Transverse colon (tissue), 4 donors: Measurements from ENCODE around the gene FARSB. TPM values are rescaled to one million over a fixed set of nuclear protein-coding genes. Genes with fewer than 3 reads are reported as not detected.

Experiments
- DNase-seq: peaks from one replicate; pipeline ENCODE4 v3.0.0-alpha.2; 2019
- H3K27ac ChIP-seq, 4 donors: fragments of 200-600 bp; sonication (generic); 2 replicates each; pipeline ENCODE4 v1.5.1; 2016 to 2018; ENCODE audit warnings: inconsistent platforms in 4 of 4
- H3K27me3 ChIP-seq: fragments of 200-600 bp; sonication (generic); 2 replicates; pipeline ENCODE4 v1.5.1; 2017; ENCODE audit warnings: inconsistent platforms
- H3K36me3 ChIP-seq, 4 donors: fragments of 200-600 bp; sonication (generic); 2 replicates each; pipeline ENCODE4 v1.5.1; 2017 to 2019; ENCODE audit warnings: inconsistent platforms in 4 of 4
- H3K4me1 ChIP-seq, 4 donors: fragments of 200-600 bp; sonication (generic); 2 replicates each; pipeline ENCODE4 v1.5.1; 2017 to 2020; ENCODE audit warnings: inconsistent platforms in 4 of 4
- H3K4me3 ChIP-seq, 4 donors: fragments of 200-600 bp; sonication (generic); 1 replicate in 1 of 4; 2 replicates in 3 of 4; pipeline versions ENCODE4 v1.5.1 to v1.6.1; 2017 to 2019; ENCODE audit warnings: inconsistent platforms in 4 of 4
- H3K9me3 ChIP-seq, 2 donors: fragments of 200-600 bp; sonication (generic); 2 replicates each; pipeline ENCODE4 v1.5.1; 2017 to 2019; ENCODE audit warnings: inconsistent platforms in 2 of 2
- CTCF ChIP-seq, 5 experiments: fragments of 200-600 bp in 3 of 5; fragments of 450-650 bp in 2 of 5; sonication (generic) in 3 of 5; IDR thresholded peaks; 1 replicate in 2 of 5; 2 replicates in 3 of 5; pipeline ENCODE4 v1.5.1; 2016 to 2017; ENCODE audit warnings: antibody characterized with exemption in 5 of 5, inconsistent platforms in 3 of 5, mild to moderate bottlenecking in 2 of 5, moderate library complexity in 1 of 5
- EP300 ChIP-seq: sonication (generic); formaldehyde crosslinking; IDR thresholded peaks from one replicate; pipeline ENCODE4 v1.6.1; 2017; ENCODE audit warnings: antibody characterized with exemption, low read depth
- POLR2A ChIP-seq: fragments of 450-650 bp; IDR thresholded peaks from one replicate; pipeline ENCODE4 v1.6.1; 2016; ENCODE audit warnings: antibody characterized with exemption, mild to moderate bottlenecking, moderate library complexity
- POLR2AphosphoS5 ChIP-seq, 3 donors: sonication (generic); formaldehyde crosslinking; IDR thresholded peaks; one replicate each; pipeline ENCODE4 v1.6.1; 2016; ENCODE audit warnings: antibody characterized with exemption in 3 of 3
- WGBS, 2 donors: methylation state at CpG; one replicate each; pipeline ENCODE4 v1.1.5; 2018; ENCODE audit warnings: low coverage in 1 of 2; 5-methylcytosine and 5-hydroxymethylcytosine counted together
- in situ Hi-C, 4 donors: fragments of 200-750 bp; cut with MboI; loops; one replicate each; pipeline versions ENCODE4 v1.15.0 to v1.15.1; 2017; ENCODE audit warnings: low sequenced_read_pairs in 3 of 4, low pct_ligation_motif_present in 1 of 4, low pct_unique_long_range_greater_than_20kb in 1 of 4
- intact Hi-C: fragments of 100-400 bp; cut with DNase I; formaldehyde crosslinking; loops from one replicate; pipeline ENCODE4 v1.15.1; 2023; ENCODE audit warnings: low total_unique reads
- total RNA-seq, 4 donors: library from RNA; depleted of rRNA; stranded (reverse); fragments of >200 nt; gene quantifications; one replicate each; pipeline ENCODE4 v1.1.0, GENCODE V29; 2016

Gene FARSB
- total RNA-seq, 4 donors from 2014 or later, result 7.2 to 18.6 (median 9.5) TPM

GRCh38 chr2:222627764-222628163 is 28.1 kb downstream of the FARSB start:
- intact Hi-C loops, result no loop called here
- in situ Hi-C loops, result no loop called here
- no peak overlapping the region for H3K4me3 ChIP-seq
- H3K4me1 ChIP-seq, result no peaks in the 10 kb centered on the region
- TF ChIP-seq CTCF (IDR thresholded peaks at IDR 0.05) (no peak), EP300 (no peak), POLR2A (no peak), POLR2AphosphoS5 (IDR thresholded peaks at IDR 0.05) (no peak)
- no peak overlapping the region for H3K27ac ChIP-seq
- H3K36me3 ChIP-seq, result peaks cover 0 to 49% (median 23%) of the 10 kb centered on the region in 4 donors
- H3K27me3 ChIP-seq, result no peaks in the 10 kb centered on the region
- 79 to 95% methylated on average over 5 of the region's 5 CpGs for WGBS, 2 donors
- no peak for DNase-seq
- no peaks in the 10 kb centered on the region for H3K9me3 ChIP-seq

- Histone ChIP-seq H3K9me3 (no peaks in the 10 kb centered on the region), H3K27me3 (no peaks in the 10 kb centered on the region), H3K4me1 (no peaks in the 10 kb centered on the region), H3K4me3 (no peak overlapping the region), H3K27ac (peak overlapping the region in 2 of 4 donors; percentile 8 to 36), H3K36me3 (peaks cover 0 to 17% (median 6%) of the 10 kb centered on the region in 4 donors)
- in situ Hi-C loops, result loop anchor here in 2 of 4 donors (25.0 kb wide), 1 partner anchor 562 kb away; no protein-coding TSS in a partner anchor
- 77 to 80% methylated on average over 6 of the region's 6 CpGs for WGBS, 2 donors
- intact Hi-C loops, result no loop called here
- TF ChIP-seq EP300, result no peak
- TF ChIP-seq CTCF (IDR thresholded peaks at IDR 0.05), result no peak
- TF ChIP-seq POLR2A, result no peak
- peak in 1 of 3 donors; percentile 15 for TF ChIP-seq POLR2AphosphoS5 (IDR thresholded peaks at IDR 0.05)
- DNase-seq, result no peak
Observed at GRCh38 chr2:222623756-222624309, 32.1 kb downstream of the FARSB start.

GRCh38 chr2:222622910-222623309 is 33.0 kb downstream of the FARSB start:
- 88 to 94% methylated on average over 2 of the region's 2 CpGs for WGBS, 2 donors
- in situ Hi-C loops, result loop anchor here in 2 of 4 donors (25.0 kb wide), 1 partner anchor 561 kb away; no protein-coding TSS in a partner anchor

GRCh38 chr2:222621893-222622292 is 34.0 kb downstream of the FARSB start:
- Histone ChIP-seq H3K4me1 (no peaks in the 10 kb centered on the region), H3K36me3 (peaks cover 0 to 8% (median 0%) of the 10 kb centered on the region in 4 donors), H3K27ac (peak overlapping the region in 2 of 4 donors; percentile 8), H3K27me3 (no peaks in the 10 kb centered on the region), H3K4me3 (no peak overlapping the region), H3K9me3 (no peaks in the 10 kb centered on the region)
- in situ Hi-C loops (loop anchor here in 2 of 4 donors (25.0 kb wide), 1 partner anchor 560 kb away; no protein-coding TSS in a partner anchor), intact Hi-C loops (no loop called here)
- TF ChIP-seq POLR2A (no peak), CTCF (IDR thresholded peaks at IDR 0.05) (no peak), POLR2AphosphoS5 (IDR thresholded peaks at IDR 0.05) (no peak), EP300 (no peak)
- 94 to 100% methylated on average over 2 to 4 of the region's 4 CpGs for WGBS, 2 donors
- no peak for DNase-seq

More at GRCh38 chr2:222622910-222623309, 33.0 kb downstream of the FARSB start:
- Histone ChIP-seq H3K4me1 (no peaks in the 10 kb centered on the region), H3K36me3 (peaks cover 0 to 12% (median 1%) of the 10 kb centered on the region in 4 donors), H3K4me3 (no peak overlapping the region), H3K27ac (peak overlapping the region in 2 of 4 donors; percentile 8 to 36), H3K9me3 (no peaks in the 10 kb centered on the region), H3K27me3 (no peaks in the 10 kb centered on the region)
- intact Hi-C loops, result no loop called here
- DNase-seq, result no peak
- TF ChIP-seq CTCF (IDR thresholded peaks at IDR 0.05), result no peak
- TF ChIP-seq POLR2A, result no peak
- TF ChIP-seq EP300, result no peak
- TF ChIP-seq POLR2AphosphoS5 (IDR thresholded peaks at IDR 0.05), result no peak
